CD4-positive, alpha-beta T cell treated with Interleukin-1 beta for 1 hour (primary cell): Measurements from ENCODE around the gene TM4SF4.
A peak's percentile ranks its signal among the peaks of the same experiment; 100 is the strongest.
"Not testable (repeated sequence)": the region's sequence is repeated elsewhere in the genome, so short reads cannot be mapped to it uniquely, and the experiment has no call there.

Experiments used
- DNase-seq, 2 donors: peaks; one replicate each; pipeline ENCODE4 v3.0.0-alpha.2; 2020 to 2022

TM4SF4 gene, protein sequence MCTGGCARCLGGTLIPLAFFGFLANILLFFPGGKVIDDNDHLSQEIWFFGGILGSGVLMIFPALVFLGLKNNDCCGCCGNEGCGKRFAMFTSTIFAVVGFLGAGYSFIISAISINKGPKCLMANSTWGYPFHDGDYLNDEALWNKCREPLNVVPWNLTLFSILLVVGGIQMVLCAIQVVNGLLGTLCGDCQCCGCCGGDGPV

GRCh38 chr3:149474250-149474817 is at the start of gene TM4SF4:
Gene TM4SF4, plus strand, starts transcription at chr3:149474697. Its CDS starts 181 bp downstream, at chr3:149474878.
- no peak for DNase-seq

DNA sequence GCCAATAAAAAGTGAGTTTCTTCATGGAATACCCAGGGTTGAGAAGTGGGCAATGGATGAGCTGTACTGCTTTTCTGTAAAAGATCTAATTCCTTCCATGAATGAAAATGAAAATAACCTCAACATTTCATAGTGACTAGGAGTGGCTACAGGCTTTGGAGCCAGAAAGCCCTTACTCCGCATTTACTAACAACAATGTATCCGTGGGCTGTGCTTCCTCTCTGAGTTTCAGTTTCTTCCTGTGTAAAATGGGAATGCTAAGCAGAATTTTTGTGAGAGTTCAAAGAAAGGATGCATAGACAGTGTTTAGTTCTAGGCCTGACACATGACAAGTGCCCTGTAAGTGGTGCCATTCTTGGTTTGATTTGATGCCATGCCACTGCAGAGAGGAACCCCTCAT is 49.6 kb upstream of the TM4SF4 start:
- DNase-seq, result no peak

DNA sequence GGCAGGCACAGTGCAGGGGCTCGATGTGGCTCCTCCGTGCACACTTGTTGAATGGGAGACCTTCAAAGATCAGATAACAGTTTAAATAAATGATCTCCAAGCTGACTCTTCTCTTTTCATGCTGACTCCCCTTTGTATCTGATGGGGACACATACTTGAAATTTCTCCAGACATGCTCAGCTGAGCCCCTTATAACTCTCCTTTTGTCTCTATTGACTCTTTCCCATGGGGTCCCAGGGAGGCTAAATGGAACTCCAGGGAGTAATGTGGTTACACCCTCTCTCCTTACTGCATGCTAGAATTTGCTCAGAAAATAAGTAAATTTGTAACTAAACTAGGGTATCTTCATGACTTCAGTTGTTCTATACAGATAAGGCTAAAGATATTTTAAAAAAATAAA is 48.2 kb upstream of the TM4SF4 start:
- DNase-seq, result no peak

DNA sequence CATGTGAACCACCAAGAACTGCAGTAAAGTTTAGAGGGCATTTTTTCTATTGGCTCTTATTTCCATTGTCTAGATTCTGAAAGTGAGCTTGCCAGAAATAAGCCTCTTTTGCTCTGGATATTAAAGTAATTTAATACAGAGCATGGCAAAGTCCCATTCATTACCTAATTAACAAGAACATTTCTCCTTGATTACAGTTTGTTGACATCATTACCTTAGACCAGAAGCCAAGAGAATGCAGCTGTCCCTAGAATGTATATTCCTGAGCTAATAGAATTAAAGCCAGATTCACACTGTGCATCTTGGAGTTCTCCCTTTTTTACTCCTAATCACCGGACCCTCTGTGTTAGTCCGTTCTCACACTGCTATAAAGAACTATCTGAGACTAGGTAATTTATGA is 46.4 kb upstream of the TM4SF4 start:
- no peak for DNase-seq

DNA sequence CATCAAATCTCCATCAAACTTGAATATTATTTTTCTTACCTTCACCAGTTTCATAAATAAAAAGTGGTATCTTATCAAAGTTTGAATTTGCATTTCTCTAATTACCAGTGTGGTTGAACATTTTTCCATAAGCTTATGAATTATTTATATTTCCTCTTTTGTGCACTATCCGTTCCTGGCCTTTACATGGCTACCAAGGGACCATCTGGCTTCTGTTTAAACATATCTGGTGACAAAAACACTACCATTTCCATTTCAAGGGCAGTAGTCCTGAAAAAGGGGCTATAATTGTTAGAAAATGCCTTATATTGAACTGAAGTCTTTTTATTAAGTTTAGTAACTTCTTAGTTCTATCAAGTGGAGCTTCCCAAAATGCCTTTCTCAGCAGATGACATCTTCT is 44.3 kb upstream of the TM4SF4 start:
- DNase-seq, result no peak

DNA sequence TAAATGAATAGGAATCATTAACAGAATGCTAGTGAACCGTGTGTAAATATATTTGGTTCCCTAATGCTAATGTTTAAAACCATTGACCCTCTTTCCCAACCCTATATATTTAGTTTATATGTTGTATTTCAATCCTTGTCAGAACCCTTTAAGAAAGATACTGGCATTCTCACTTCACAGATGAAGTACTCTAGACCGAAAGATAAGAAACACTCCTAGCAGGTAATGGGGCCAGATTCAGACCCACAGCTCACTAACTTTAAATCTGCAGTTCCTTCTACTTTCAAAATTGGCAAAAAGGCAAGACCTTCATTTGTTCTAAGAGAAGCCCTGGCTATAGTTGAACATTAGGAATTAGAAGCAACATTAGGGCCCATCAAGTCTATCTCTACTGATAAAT is 42.3 kb upstream of the TM4SF4 start:
- no peak for DNase-seq

- no peak for DNase-seq
Measured at GRCh38 chr3:149435996-149436885, 38.3 kb upstream of the TM4SF4 start.

DNA sequence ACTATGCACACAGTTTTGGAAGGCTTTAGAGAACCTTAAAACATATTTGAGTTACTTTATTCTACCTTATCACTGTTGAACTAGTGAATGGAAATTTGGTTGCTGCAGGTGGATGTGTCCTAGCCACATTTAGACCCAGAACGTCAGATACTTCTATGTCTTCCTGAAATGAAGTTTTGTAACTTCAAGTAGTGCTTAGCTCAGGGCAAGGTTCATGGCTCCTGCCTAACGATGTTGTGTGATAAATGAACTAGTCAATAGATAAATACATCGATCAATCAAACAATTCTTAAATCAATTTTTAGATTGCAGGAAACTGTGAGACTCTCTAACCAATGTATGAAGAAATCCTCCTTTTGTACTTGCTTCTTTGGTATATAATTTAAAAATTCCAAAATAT is 37.2 kb upstream of the TM4SF4 start:
- DNase-seq, result no peak

DNA sequence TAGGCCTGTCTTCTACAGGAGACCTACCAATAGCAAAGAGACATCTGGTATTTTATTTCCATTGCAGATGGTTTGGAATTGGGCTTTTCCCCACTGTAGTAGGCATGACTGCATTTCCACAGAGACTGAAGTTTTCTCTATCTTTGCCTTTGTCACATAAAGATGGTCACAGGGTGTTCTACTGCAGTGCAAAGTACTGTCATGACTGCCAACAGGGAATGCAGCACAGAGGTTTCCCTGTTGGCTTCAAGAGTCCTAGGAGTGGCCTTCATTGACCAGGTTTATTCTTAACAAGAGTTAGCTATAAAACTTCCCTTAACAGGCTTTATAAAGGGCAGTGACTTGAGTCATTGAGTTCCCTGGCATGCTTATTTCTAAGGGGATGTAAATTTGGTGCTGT is 36.8 kb upstream of the TM4SF4 start:
- DNase-seq, result no peak

- DNase-seq, result no peak
Measured at GRCh38 chr3:149438981-149439380, 35.5 kb upstream of the TM4SF4 start.

GRCh38 chr3:149441642-149442041 is 32.9 kb upstream of the TM4SF4 start:
- DNase-seq, result no peak

DNA sequence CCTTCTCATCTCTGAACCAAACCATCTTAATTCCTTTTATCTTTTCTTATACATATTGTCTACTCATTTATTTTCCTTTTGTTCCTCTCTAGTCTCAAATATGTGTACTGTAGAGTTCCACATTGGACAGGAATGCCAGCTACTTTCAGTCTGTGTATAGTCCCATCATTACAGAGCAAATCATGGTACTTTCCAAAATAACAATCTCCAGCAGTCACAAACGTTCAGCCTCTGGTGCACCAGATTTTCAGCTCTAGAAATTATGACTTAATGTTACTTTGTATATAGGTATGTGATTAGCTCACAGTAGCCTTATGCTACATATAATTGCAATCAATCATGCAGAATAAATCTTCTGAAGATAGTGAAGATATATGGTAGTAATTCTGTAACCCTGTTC is 32.5 kb upstream of the TM4SF4 start:
- no peak for DNase-seq

- no peak for DNase-seq
Measured at GRCh38 chr3:149442851-149443544, 31.5 kb upstream of the TM4SF4 start.

DNA sequence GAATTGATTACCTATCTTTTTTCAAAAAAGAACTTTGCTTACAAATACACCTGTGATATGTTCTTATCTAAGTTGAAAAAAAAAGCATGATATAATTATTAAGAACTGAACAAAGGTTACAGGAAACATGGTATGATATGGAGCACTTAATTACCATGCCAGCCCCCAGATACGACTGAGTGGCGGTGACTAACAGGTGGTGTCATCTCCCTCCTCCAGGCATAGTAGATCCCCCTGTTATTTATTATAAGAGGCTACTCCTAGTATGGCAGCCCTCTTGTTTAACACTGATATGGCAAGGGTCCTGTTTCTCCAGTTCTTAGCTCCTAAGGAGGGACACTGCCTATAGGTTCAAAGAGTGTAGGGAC is 31.0 kb upstream of the TM4SF4 start:
- DNase-seq, result no peak

- not testable (repeated sequence) for DNase-seq
Measured at GRCh38 chr3:149444867-149445266, 29.6 kb upstream of the TM4SF4 start.

- DNase-seq, result peak in 1 of 2 donors; percentile 31
Measured at GRCh38 chr3:149448331-149448831, 26.1 kb upstream of the TM4SF4 start.

DNA sequence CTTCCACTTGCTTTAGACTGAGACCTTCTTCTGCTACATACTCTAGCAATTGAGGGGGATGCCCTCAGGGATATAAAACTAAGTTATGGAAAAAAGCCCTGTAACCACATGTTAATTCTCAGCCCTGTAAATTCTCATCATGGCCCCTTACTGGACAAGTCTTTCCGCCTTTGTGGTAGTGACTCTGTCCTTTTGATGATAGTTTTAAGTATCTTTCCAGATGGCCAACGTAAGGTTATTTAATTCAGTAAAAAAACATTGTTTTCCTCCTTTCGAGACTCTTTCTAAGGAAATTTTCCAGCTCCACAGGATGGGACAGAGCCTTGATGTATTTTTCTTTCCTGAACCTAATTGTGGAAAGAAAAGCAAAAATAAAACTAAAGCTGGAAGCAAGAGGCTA is 25.3 kb upstream of the TM4SF4 start:
- DNase-seq, result no peak

- no peak for DNase-seq
Measured at GRCh38 chr3:149449799-149450198, 24.7 kb upstream of the TM4SF4 start.

- no peak for DNase-seq
Measured at GRCh38 chr3:149450281-149450680, 24.2 kb upstream of the TM4SF4 start.

DNA sequence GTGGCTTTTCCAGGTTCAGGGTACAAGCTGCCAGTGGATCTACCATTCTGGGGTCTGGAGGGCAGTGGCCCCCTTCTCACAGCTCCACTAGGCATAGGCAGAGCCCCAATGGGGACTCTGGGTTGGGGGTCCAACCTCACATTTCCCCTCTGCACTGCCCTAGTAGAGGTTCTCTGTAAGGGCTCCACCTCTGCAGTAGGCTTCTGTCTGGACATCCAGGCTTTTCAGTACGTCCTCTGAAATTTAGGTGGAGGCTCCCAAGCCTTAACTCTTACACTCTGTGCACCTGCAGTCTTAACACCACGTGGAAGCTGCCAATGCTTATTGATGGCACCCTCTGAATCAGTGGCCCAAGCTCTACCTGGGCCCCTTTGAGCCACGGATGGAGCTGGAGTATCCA is 22.5 kb upstream of the TM4SF4 start:
- DNase-seq, result no peak

GRCh38 chr3:149453140-149453805 is 21.2 kb upstream of the TM4SF4 start:
- no peak for DNase-seq

DNA sequence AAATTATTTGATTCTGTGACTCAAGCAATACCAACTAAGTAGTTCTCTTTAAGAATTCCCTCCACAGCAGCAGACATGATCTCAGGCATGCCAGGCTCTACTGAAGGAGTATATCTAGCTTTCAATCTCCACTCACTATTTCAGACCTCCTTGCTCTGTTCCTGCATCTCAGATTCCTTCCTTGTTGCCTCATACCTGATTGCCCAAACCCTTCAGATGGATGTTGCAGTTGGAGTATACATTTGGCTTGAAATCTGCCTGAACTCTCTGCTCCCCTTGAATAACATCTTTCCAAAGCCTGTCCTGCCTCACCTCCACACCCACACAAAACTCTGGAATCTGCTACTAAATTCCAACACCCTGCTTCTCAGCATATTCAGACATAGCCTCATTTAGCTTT is 19.8 kb upstream of the TM4SF4 start:
- no peak for DNase-seq

- DNase-seq, result no peak
Measured at GRCh38 chr3:149455366-149455765, 19.1 kb upstream of the TM4SF4 start.
